IPS-18a (cell line): ENCODE data around the gene GNAI3.

Source experiments
- H3K27ac ChIP-seq: one replicate; pipeline ENCODE4 v1.5.1; 2013; ENCODE audit warnings: low read length
- H3K27me3 ChIP-seq: one replicate; pipeline ENCODE4 v1.6.1; 2013; ENCODE audit warnings: mild to moderate bottlenecking, low read length; ENCODE audit not compliant: control insufficient read depth, insufficient read depth
- H3K36me3 ChIP-seq: one replicate; pipeline ENCODE4 v1.6.1; 2013; ENCODE audit warnings: low read depth, low read length; ENCODE audit not compliant: control insufficient read depth
- H3K4me1 ChIP-seq: one replicate; pipeline ENCODE4 v1.6.1; 2013; ENCODE audit warnings: low read depth, low read length; ENCODE audit not compliant: control insufficient read depth
- H3K4me3 ChIP-seq: one replicate; pipeline ENCODE4 v1.5.1; 2013; ENCODE audit warnings: low read length
- H3K9ac ChIP-seq: one replicate; pipeline ENCODE4 v1.6.1; 2013; ENCODE audit warnings: mild to moderate bottlenecking, low read length, moderate library complexity
- H3K9me3 ChIP-seq: one replicate; pipeline ENCODE4 v1.6.1; 2013; ENCODE audit warnings: low read depth, low read length; ENCODE audit not compliant: control insufficient read depth

The GNAI3 gene

GRCh38 chr1:109667452-109668122, 119.2 kb downstream of the GNAI3 start, which contains the start of gene GSTM2:
GSTM2 (plus strand) TSS chr1:109668057; CDS start chr1:109668116, 59 bp downstream.
- Histone ChIP-seq H3K27me3 (no peaks in the 10 kb centered on the region), H3K27ac (no peak within 1 kb of the TSS), H3K36me3 (no peaks in the 10 kb centered on the region), H3K4me1 (peaks cover 3% of the 10 kb centered on the region), H3K4me3 (peak within 1 kb of the TSS; percentile 50), H3K9ac (no peak within 1 kb of the TSS), H3K9me3 (no peaks in the 10 kb centered on the region)
